NK-92 treated with Interleukin-12 subunit alpha and Interleukin-12 subunit beta, amount 100 ng/mL, for 24 hours (cell line): ENCODE measurements around the gene PGLYRP2.

Experiments used
- DNase-seq: peaks from one replicate; lab custom pipeline; 2025; lab: John Stamatoyannopoulos, UW

PGLYRP2 gene

GRCh38 chr19:15424692-15425272, 54.5 kb downstream of the PGLYRP2 start:
- DNase-seq, result no peak

GRCh38 chr19:15424121-15424520, 55.2 kb downstream of the PGLYRP2 start:
- DNase-seq, result no peak

GRCh38 chr19:15423130-15423529, 56.2 kb downstream of the PGLYRP2 start:
- DNase-seq, result no peak

GRCh38 chr19:15422296-15423075, 56.8 kb downstream of the PGLYRP2 start:
- DNase-seq, result no peak

GRCh38 chr19:15421721-15422260, 57.5 kb downstream of the PGLYRP2 start:
- no peak for DNase-seq

- no peak for DNase-seq
These were observed 58.1 kb downstream of the PGLYRP2 start for GRCh38 chr19:15421136-15421695.

- no peak for DNase-seq
These were observed 59.8 kb downstream of the PGLYRP2 start for GRCh38 chr19:15419413-15420025.
